ENCODE measurements around the gene LY6G6D. TPM values are rescaled to one million over a fixed set of nuclear protein-coding genes. Genes with fewer than 3 reads are reported as not detected.
A peak's percentile ranks its signal among the peaks of the same experiment; 100 is the strongest.

LY6G6D gene
- total RNA-seq, 2 donors from 2014 or later: not detected

- no peaks in the 10 kb centered on the region for H3K27me3 ChIP-seq (replicated peaks; ENCODE audit: insufficient read depth)
- no peaks in the 10 kb centered on the region for H3K36me3 ChIP-seq
- H3K4me1 ChIP-seq (replicated peaks): peaks cover 19% of the 10 kb centered on the region
- H3K4me3 ChIP-seq: no peak overlapping the region
- H3K27ac ChIP-seq: peak overlapping the region; percentile 34 to 65
- DNase-seq (ENCODE audit: low spot score): no peak
- peak; percentile 23 for TF ChIP-seq POLR2AphosphoS5 (IDR thresholded peaks at IDR 0.05)
- no peak for TF ChIP-seq POLR2A (IDR thresholded peaks at IDR 0.05)
- peak in 1 of 4 experiments; percentile 43 for TF ChIP-seq CTCF (IDR thresholded peaks at IDR 0.05)
- WGBS: 62% methylated on average over 10 of the region's 10 CpGs
- intact Hi-C loops (cut with DNase I): no loop called here
- H3K9me3 ChIP-seq: no peaks in the 10 kb centered on the region
Observed at GRCh38 chr6:31717499-31718222, 2.5 kb downstream of the LY6G6D start.

DNA sequence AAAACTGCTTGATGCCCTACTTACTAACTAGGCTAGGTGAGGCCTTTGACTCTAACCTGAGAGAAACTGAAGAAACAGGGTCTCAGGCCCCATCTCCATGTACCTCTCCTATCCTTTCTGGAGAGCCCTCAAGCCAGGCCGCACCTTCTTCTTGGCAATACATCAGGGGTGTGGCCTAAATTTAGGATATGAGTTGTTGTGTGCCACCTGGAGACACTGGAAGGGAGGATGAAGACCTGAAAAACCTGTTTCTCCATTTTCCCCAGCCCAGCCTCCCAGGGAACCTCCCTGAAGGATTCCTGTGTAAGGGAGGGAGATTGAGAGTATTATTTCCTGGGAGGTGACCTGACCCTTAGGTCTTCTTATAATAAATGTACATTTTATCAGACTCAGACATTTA, 3.1 kb downstream of the LY6G6D start:
- 47% methylated on average over 1 of the region's 1 CpG for WGBS
- DNase-seq (ENCODE audit: low spot score): peak; percentile 88
- Histone ChIP-seq H3K4me3 (no peak overlapping the region), H3K36me3 (no peaks in the 10 kb centered on the region), H3K4me1 (replicated peaks) (peaks cover 19% of the 10 kb centered on the region), H3K27me3 (replicated peaks; ENCODE audit: insufficient read depth) (no peaks in the 10 kb centered on the region), H3K27ac (peak overlapping the region; percentile 64 to 65), H3K9me3 (no peaks in the 10 kb centered on the region)
- TF ChIP-seq POLR2A (IDR thresholded peaks at IDR 0.05) (no peak), POLR2AphosphoS5 (IDR thresholded peaks at IDR 0.05) (peak; percentile 94)
- intact Hi-C loops (cut with DNase I): no loop called here

- peaks cover 15% of the 10 kb centered on the region for H3K4me1 ChIP-seq (replicated peaks)
- peak overlapping the region; percentile 64 to 65 for H3K27ac ChIP-seq
- no peaks in the 10 kb centered on the region for H3K9me3 ChIP-seq
- intact Hi-C loops (cut with DNase I): no loop called here
- H3K4me3 ChIP-seq: no peak overlapping the region
- WGBS: 81% methylated on average over 6 of the region's 6 CpGs
- TF ChIP-seq POLR2A (IDR thresholded peaks at IDR 0.05) (no peak), POLR2AphosphoS5 (IDR thresholded peaks at IDR 0.05) (no peak), CTCF (IDR thresholded peaks at IDR 0.05) (no peak)
- no peaks in the 10 kb centered on the region for H3K36me3 ChIP-seq
- no peak for DNase-seq (ENCODE audit: low spot score)
- no peaks in the 10 kb centered on the region for H3K27me3 ChIP-seq (replicated peaks; ENCODE audit: insufficient read depth)
Observed at GRCh38 chr6:31719001-31719400, 3.9 kb downstream of the LY6G6D start.

DNA sequence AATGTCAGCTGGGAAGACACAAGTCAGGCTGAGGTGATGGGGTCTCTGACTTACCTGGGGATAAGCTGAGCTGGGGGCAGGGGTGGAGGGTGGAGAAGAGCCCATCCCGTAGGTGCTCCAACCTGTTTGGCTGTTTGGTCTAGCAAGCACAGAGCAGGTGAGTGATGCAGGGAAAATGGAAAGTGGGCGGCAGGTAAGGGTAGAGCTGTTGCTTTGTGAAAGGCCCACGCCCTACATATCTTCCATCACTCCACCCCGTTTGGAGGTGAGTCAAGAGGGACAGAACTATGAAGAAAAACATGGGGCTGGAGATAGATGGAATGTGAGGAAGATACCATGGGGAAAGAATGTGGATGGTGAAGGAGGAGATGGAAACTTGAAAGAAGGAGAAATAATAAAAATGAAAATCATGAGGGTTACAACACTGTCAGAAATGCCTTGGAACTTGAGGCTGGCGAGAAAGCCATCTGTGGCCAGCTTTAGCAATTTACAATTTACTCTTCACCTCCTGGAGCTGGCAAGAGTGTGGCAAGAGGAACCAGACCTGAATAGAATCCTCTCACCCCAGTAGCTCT, 5.1 kb downstream of the LY6G6D start:
- Histone ChIP-seq H3K4me3 (no peak overlapping the region), H3K36me3 (no peaks in the 10 kb centered on the region), H3K9me3 (no peaks in the 10 kb centered on the region), H3K27me3 (replicated peaks; ENCODE audit: insufficient read depth) (no peaks in the 10 kb centered on the region), H3K4me1 (replicated peaks) (peaks cover 11% of the 10 kb centered on the region), H3K27ac (no peak overlapping the region)
- TF ChIP-seq CTCF (IDR thresholded peaks at IDR 0.05) (no peak), POLR2AphosphoS5 (IDR thresholded peaks at IDR 0.05) (no peak), POLR2A (IDR thresholded peaks at IDR 0.05) (no peak)
- no peak for DNase-seq (ENCODE audit: low spot score)
- WGBS: 65% methylated on average over 5 of the region's 5 CpGs
- intact Hi-C loops (cut with DNase I): no loop called here

- no peaks in the 10 kb centered on the region for H3K27me3 ChIP-seq (replicated peaks; ENCODE audit: insufficient read depth)
- H3K36me3 ChIP-seq: no peaks in the 10 kb centered on the region
- no peak within 1 kb of the TSS for H3K4me3 ChIP-seq
- no peak for TF ChIP-seq POLR2A (IDR thresholded peaks at IDR 0.05)
- TF ChIP-seq POLR2AphosphoS5 (IDR thresholded peaks at IDR 0.05): no peak
- intact Hi-C loops (cut with DNase I): no loop called here
- DNase-seq (ENCODE audit: low spot score): no peak
- no peak within 1 kb of the TSS for H3K27ac ChIP-seq
- 93% methylated on average over 4 of the region's 4 CpGs for WGBS
- peaks cover 7% of the 10 kb centered on the region for H3K4me1 ChIP-seq (replicated peaks)
- no peaks in the 10 kb centered on the region for H3K9me3 ChIP-seq
Observed at GRCh38 chr6:31721351-31722020, 6.3 kb downstream of the LY6G6D start, which contains the start of gene LY6G6C. Gene LY6G6C, minus strand, starts transcription at chr6:31721746. Its CDS starts 67 bp downstream, at chr6:31721679.

Measured in prostate gland (tissue), 2 donors.